ENCODE results near the gene ARFGEF2. TPM values are rescaled to one million over a fixed set of nuclear protein-coding genes. Genes with fewer than 3 reads are reported as not detected.

Gene ARFGEF2
- total RNA-seq, 1 donor from 2014 or later, result 32.9 TPM

- no peaks in the 10 kb centered on the region for H3K4me1 ChIP-seq
- H3K4me3 ChIP-seq, result no peak overlapping the region
- no peaks in the 10 kb centered on the region for H3K27me3 ChIP-seq (ENCODE audit: low read depth)
- intact Hi-C loops (cut with DNase I), result no loop called here
- no peaks in the 10 kb centered on the region for H3K9me3 ChIP-seq
- ATAC-seq (no peak), DNase-seq (no peak)
- no peak overlapping the region for H3K27ac ChIP-seq
- TF ChIP-seq, protein P1, sequence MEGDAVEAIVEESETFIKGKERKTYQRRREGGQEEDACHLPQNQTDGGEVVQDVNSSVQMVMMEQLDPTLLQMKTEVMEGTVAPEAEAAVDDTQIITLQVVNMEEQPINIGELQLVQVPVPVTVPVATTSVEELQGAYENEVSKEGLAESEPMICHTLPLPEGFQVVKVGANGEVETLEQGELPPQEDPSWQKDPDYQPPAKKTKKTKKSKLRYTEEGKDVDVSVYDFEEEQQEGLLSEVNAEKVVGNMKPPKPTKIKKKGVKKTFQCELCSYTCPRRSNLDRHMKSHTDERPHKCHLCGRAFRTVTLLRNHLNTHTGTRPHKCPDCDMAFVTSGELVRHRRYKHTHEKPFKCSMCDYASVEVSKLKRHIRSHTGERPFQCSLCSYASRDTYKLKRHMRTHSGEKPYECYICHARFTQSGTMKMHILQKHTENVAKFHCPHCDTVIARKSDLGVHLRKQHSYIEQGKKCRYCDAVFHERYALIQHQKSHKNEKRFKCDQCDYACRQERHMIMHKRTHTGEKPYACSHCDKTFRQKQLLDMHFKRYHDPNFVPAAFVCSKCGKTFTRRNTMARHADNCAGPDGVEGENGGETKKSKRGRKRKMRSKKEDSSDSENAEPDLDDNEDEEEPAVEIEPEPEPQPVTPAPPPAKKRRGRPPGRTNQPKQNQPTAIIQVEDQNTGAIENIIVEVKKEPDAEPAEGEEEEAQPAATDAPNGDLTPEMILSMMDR (IDR thresholded peaks at IDR 0.05), result no peak
- peaks cover 99% of the 10 kb centered on the region for H3K36me3 ChIP-seq
Measured at GRCh38 chr20:48951646-48952045, 30.1 kb downstream of the ARFGEF2 start.

- TF ChIP-seq, protein P1 (IDR thresholded peaks at IDR 0.05), result no peak
- intact Hi-C loops (cut with DNase I), result no loop called here
- ATAC-seq, result no peak
- Histone ChIP-seq H3K9me3 (no peaks in the 10 kb centered on the region), H3K4me1 (no peaks in the 10 kb centered on the region), H3K27ac (no peak overlapping the region), H3K27me3 (ENCODE audit: low read depth) (no peaks in the 10 kb centered on the region), H3K36me3 (peaks cover 99% of the 10 kb centered on the region), H3K4me3 (no peak overlapping the region)
- no peak for DNase-seq
Measured at GRCh38 chr20:48952656-48953055, 31.1 kb downstream of the ARFGEF2 start.

DNA sequence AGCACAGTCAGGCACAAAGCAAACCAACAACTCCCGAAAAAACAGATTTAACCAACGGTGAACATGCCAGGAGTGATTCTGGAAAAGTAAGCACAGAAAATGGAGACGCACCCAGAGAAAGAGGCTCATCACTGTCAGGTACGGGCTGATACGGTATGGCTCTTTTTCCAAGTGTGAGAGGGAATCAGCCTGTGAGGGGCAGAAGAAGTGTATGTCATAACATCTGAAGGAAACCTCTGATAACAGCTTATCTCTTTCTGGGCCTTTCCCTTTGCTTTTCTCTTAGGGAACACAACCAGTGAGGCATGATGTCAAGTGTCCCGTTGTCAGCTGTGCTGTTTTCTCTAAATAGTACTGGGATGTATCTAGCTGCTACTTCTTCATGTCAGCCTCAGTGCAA is 32.1 kb downstream of the ARFGEF2 start:
- H3K4me3 ChIP-seq, result no peak overlapping the region
- no peaks in the 10 kb centered on the region for H3K27me3 ChIP-seq (ENCODE audit: low read depth)
- H3K36me3 ChIP-seq, result peaks cover 100% of the 10 kb centered on the region
- DNase-seq (no peak), ATAC-seq (no peak)
- H3K4me1 ChIP-seq, result no peaks in the 10 kb centered on the region
- intact Hi-C loops (cut with DNase I), result no loop called here
- H3K9me3 ChIP-seq, result no peaks in the 10 kb centered on the region
- TF ChIP-seq, protein P1 (IDR thresholded peaks at IDR 0.05), result no peak
- no peak overlapping the region for H3K27ac ChIP-seq

DNA sequence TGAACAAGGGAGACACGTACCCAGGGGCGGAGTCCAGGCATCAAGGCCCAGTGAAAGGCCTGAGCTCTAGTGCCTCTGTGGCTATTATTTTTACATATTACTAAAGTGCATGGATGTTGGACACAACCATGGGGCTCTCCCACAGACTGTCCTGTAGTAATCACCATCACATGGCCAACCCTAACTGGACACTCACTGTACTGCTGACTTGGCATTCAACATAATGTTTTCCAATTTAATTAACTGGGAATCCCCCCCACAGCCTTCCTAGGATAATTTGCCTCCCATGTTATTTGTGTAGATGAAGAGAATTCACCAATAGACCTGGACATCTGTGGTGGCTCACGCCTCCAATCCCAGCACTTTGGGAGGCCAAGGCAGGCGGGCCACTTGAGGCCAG is 34.5 kb downstream of the ARFGEF2 start:
- intact Hi-C loops (cut with DNase I), result no loop called here
- TF ChIP-seq, protein P1 (IDR thresholded peaks at IDR 0.05), result no peak
- ATAC-seq (no peak), DNase-seq (no peak)
- Histone ChIP-seq H3K27me3 (ENCODE audit: low read depth) (no peaks in the 10 kb centered on the region), H3K27ac (no peak overlapping the region), H3K4me1 (no peaks in the 10 kb centered on the region), H3K9me3 (no peaks in the 10 kb centered on the region), H3K4me3 (no peak overlapping the region), H3K36me3 (peaks cover 95% of the 10 kb centered on the region)

- H3K4me1 ChIP-seq, result no peaks in the 10 kb centered on the region
- intact Hi-C loops (cut with DNase I), result no loop called here
- ATAC-seq (no peak), DNase-seq (no peak)
- H3K27ac ChIP-seq, result no peak overlapping the region
- no peak overlapping the region for H3K4me3 ChIP-seq
- TF ChIP-seq, protein P1 (IDR thresholded peaks at IDR 0.05), result no peak
- H3K36me3 ChIP-seq, result peaks cover 94% of the 10 kb centered on the region
- no peaks in the 10 kb centered on the region for H3K9me3 ChIP-seq
- no peaks in the 10 kb centered on the region for H3K27me3 ChIP-seq (ENCODE audit: low read depth)
Measured at GRCh38 chr20:48957053-48957481, 35.6 kb downstream of the ARFGEF2 start.

- TF ChIP-seq, protein P1 (IDR thresholded peaks at IDR 0.05), result no peak
- Histone ChIP-seq H3K27ac (no peak overlapping the region), H3K4me3 (no peak overlapping the region), H3K9me3 (no peaks in the 10 kb centered on the region), H3K27me3 (ENCODE audit: low read depth) (no peaks in the 10 kb centered on the region), H3K4me1 (peaks cover 4% of the 10 kb centered on the region), H3K36me3 (peaks cover 94% of the 10 kb centered on the region)
- ATAC-seq, result no peak
- intact Hi-C loops (cut with DNase I), result no loop called here
- no peak for DNase-seq
Measured at GRCh38 chr20:48957533-48957932, 36.0 kb downstream of the ARFGEF2 start.

Measured in lower lobe of right lung (tissue), 2 donors.